Choroid plexus epithelial cell (primary cell): Measurements from ENCODE around the gene RAMACL.

Experiments
- DNase-seq: peaks from one replicate; pipeline ENCODE4 v3.0.0-alpha.2; 2010; ENCODE audit warnings: low read depth
- H3K4me3 ChIP-seq: 2 replicates; pipeline ENCODE4 v1.5.1; 2011; ENCODE audit warnings: low read depth, mild to moderate bottlenecking, control low read depth, low read length, moderate library complexity
- TF ChIP-seq, protein P1 (sequence below): conservative IDR thresholded peaks from 2 replicates; pipeline ENCODE4 v1.5.1; 2011; ENCODE audit warnings: low read depth, mild to moderate bottlenecking, control low read depth, inconsistent platforms, low read length, moderate library complexity

Gene RAMACL

DNA sequence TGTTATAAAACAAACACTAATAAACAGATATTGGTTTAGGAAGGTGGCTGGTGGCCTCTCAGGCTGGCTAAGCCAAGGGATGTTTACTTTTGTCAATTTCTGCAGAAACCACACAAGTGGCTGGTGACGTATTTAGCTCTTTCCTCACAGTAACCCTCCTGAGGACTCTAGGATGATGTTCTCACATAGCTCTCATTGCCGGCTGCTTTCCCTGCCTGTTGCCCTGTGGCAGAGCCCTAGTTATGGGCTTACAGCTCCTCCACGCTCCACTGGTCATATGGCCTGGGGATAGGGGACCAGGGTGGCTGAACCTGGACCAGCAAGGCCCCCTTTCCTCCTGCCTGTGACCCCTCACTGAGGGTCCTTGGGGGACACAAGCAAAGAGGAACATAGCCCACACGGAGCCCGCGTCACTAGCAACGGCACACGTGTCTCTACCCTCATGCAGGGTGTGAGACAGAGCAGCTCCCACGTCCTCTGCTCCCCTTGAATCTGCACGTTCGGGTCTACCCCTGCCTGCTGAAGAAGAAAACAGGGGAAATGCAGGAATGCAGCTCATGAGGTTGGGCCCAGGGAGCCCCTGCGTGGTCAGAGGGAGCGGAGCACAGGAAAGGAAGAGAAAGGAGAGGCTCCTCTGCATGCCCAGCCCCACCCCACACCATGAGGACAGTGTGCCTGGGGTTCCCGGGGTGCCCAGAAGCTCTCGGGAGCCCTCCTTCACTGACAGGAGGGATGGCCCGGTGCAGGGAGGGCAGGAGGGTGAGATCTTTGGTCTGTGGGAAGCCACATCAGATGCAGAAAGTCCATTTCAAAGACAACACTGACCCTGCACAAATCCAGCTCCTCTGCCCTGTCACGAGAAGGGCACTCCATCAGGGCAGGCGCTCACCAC, 13.9 kb downstream of the RAMACL start:
- TF ChIP-seq, protein P1, sequence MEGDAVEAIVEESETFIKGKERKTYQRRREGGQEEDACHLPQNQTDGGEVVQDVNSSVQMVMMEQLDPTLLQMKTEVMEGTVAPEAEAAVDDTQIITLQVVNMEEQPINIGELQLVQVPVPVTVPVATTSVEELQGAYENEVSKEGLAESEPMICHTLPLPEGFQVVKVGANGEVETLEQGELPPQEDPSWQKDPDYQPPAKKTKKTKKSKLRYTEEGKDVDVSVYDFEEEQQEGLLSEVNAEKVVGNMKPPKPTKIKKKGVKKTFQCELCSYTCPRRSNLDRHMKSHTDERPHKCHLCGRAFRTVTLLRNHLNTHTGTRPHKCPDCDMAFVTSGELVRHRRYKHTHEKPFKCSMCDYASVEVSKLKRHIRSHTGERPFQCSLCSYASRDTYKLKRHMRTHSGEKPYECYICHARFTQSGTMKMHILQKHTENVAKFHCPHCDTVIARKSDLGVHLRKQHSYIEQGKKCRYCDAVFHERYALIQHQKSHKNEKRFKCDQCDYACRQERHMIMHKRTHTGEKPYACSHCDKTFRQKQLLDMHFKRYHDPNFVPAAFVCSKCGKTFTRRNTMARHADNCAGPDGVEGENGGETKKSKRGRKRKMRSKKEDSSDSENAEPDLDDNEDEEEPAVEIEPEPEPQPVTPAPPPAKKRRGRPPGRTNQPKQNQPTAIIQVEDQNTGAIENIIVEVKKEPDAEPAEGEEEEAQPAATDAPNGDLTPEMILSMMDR, result no peak
- DNase-seq, result peak; percentile 93
- H3K4me3 ChIP-seq, result no peak overlapping the region

GRCh38 chr6:166570929-166571713, 15.4 kb downstream of the RAMACL start:
- no peak for DNase-seq
- TF ChIP-seq, protein P1, result no peak
- no peak overlapping the region for H3K4me3 ChIP-seq

GRCh38 chr6:166569206-166569605, 17.3 kb downstream of the RAMACL start:
- TF ChIP-seq, protein P1, result no peak
- DNase-seq, result no peak
- H3K4me3 ChIP-seq, result no peak overlapping the region

DNA sequence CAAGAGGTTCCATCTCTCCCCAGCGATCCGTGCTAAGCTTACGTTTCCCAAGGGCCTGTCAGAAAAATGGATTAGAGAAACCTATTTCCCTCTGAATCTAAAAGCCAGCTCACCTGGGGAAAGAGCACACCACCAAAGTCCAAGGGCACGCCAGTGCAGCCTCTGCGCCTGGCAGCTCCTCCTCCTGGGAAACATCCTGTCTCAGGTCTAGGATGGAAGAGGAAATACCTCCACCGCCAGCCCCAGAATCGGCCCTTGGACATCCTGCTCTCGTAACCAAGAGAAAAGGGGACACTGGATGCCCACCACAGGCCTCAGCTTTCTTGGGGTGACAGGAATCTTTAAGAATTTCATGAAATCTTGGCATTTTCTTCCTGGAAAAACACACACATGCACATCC, 18.7 kb downstream of the RAMACL start:
- H3K4me3 ChIP-seq, result no peak overlapping the region

GRCh38 chr6:166567107-166567506, 19.4 kb downstream of the RAMACL start:
- TF ChIP-seq, protein P1, result no peak
- DNase-seq, result peak; percentile 95
- H3K4me3 ChIP-seq, result no peak overlapping the region

More for the DNA sequence above, 18.7 kb downstream of the RAMACL start:
- DNase-seq, result no peak
- TF ChIP-seq, protein P1, result no peak

GRCh38 chr6:166566026-166567011, 20.2 kb downstream of the RAMACL start:
- no peak overlapping the region for H3K4me3 ChIP-seq
- DNase-seq, result no peak
- TF ChIP-seq, protein P1, result no peak
